ENCODE measurements around the gene CAPG.

The CAPG gene

DNA sequence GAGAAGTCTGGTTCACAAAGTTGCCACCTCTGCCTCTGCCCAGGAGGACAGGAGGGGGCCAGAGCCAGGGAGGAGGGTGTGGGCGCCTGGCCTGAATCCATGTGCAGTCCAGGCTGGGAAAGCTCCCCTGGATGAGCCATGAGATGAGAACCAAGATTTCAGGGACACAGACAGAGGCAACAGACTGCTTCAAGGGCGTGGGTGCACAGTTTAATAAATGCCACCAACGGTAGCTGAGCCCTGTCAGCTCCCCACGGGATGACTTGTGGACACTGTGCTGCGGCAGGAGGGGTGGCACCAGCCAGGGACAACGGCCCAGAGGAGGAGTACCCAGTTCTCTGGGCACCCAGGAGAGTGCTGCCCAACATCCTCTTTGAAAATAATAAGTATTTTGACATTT lies 15.2 kb downstream of the CAPG start:
- DNase-seq (ENCODE audit: low spot score): peak; percentile 53
- TF ChIP-seq, protein P1, sequence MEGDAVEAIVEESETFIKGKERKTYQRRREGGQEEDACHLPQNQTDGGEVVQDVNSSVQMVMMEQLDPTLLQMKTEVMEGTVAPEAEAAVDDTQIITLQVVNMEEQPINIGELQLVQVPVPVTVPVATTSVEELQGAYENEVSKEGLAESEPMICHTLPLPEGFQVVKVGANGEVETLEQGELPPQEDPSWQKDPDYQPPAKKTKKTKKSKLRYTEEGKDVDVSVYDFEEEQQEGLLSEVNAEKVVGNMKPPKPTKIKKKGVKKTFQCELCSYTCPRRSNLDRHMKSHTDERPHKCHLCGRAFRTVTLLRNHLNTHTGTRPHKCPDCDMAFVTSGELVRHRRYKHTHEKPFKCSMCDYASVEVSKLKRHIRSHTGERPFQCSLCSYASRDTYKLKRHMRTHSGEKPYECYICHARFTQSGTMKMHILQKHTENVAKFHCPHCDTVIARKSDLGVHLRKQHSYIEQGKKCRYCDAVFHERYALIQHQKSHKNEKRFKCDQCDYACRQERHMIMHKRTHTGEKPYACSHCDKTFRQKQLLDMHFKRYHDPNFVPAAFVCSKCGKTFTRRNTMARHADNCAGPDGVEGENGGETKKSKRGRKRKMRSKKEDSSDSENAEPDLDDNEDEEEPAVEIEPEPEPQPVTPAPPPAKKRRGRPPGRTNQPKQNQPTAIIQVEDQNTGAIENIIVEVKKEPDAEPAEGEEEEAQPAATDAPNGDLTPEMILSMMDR (IDR thresholded peaks at IDR 0.05): no peak

DNA sequence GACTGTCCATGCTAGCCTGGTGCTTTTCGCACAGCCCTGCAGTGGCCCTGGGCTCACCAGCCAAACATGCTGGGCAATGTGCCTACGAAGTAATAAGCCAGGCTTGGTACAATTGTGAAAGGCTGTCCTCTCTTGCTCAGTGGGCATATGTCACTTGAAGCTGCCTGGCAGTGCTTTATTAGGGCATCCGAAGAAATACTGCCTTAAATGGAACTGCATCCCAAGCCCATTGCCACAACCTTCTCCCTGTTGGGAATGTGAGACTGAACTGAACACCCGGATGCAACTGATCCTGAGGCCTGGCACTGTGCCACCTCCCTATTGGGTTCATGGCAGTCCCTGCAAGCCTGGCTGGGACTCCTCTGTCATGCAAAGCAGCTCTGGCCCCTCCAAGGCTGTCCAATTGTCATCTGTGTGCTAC lies 15.9 kb downstream of the CAPG start:
- TF ChIP-seq, protein P1 (IDR thresholded peaks at IDR 0.05): no peak
- Histone ChIP-seq H3K27ac (peak overlapping the region; percentile 45 to 86), H3K4me3 (no peak overlapping the region)
- peak; percentile 76 for DNase-seq (ENCODE audit: low spot score)

More for the DNA sequence above, 15.2 kb downstream of the CAPG start:
- Histone ChIP-seq H3K27ac (peak overlapping the region; percentile 45 to 86), H3K4me3 (no peak overlapping the region)

DNA sequence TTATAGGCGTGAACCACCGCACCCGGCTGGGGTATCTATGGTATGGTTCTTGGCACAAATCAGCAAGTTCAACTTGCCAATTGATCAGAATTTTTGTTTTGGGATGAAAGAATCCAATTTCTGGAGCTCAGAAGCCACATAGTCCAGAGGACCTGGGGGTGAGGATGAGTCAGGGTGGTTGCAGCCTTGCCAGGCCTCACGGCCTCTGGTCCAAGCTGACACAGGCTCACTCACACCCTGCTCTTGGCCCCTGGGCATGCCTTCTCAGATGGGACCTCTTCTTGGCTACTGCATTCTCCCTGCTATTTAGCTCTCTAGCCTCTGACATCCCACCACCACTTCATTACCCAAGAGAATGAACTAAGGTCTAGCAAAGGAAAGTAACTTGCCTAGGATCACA lies 16.3 kb downstream of the CAPG start:
- Histone ChIP-seq H3K4me3 (no peak overlapping the region), H3K27ac (peak overlapping the region; percentile 45 to 86)
- DNase-seq (ENCODE audit: low spot score): peak; percentile 54
- TF ChIP-seq, protein P1 (IDR thresholded peaks at IDR 0.05): no peak

DNA sequence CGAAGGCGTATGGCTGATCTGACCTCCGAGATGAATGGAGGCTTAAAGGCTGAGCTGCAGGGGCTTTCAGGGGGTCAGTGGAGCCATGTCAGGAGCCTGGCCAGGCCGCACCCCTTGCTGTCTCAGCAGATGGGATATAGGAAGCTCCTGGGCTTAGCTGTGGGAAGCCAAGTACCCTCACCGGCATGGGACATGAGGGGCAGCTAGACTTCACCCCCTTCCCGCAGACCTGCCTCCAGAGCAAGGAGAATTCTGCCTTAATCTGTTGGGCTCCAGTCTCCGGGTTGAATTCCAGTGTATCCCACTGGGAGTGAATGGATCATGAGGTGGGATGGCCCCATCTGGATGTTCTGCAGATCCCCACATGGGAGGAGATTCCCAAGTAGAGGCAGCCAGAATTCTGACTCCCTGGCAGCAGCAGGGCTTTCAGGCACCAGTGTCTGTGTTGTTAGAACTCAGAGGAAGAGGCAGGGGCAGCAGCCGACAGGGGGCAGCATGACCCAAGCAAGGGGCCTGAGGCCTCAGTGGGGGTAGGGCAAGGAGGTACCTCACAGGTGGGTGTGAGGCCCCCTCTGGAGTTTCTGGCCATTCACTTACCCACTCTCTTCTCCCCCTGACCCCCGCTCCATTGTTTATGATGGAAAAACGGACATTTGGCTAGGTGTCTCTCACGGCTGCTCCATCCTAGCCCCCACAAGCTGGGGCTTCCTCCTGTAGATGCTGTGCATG lies 19.1 kb downstream of the CAPG start:
- no peak overlapping the region for H3K4me3 ChIP-seq
- DNase-seq (ENCODE audit: low spot score): peak; percentile 67
- no peak overlapping the region for H3K27ac ChIP-seq
- TF ChIP-seq, protein P1 (IDR thresholded peaks at IDR 0.05): peak; percentile 24

DNA sequence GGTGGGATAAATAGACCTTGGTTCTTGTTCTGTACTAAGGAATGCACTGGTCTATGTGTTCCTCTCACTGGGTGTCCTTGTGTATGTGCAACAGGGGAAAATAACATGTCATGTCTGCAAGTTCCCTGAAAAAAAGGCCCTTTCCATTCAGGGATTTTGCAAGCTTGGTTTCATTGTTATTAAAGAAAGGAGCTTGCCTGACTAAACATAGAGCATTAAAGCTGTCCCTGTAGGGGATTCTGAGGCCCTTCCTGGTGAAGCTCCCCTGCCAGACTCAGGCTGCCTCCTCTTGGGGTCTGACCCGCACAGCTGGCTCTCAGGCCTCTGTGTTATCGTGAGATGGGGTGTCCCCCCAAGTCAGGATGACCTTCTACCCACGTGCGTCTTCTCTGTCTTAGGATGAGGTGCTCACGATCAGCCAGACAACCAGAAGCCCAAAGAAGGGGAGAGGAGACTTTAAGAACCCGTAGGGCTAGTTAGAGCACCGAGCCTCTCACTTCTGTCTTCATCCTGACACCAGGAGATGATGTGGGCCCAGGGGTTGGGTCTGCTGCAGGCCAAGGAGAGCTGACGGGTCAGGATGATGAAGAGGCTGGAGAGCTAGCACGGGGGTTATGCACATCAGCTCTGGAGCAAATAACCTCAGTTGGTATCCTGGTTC lies 21.2 kb downstream of the CAPG start:
- TF ChIP-seq, protein P1 (IDR thresholded peaks at IDR 0.05): no peak
- Histone ChIP-seq H3K4me3 (no peak overlapping the region), H3K27ac (no peak overlapping the region)
- DNase-seq (ENCODE audit: low spot score): peak; percentile 56

DNA sequence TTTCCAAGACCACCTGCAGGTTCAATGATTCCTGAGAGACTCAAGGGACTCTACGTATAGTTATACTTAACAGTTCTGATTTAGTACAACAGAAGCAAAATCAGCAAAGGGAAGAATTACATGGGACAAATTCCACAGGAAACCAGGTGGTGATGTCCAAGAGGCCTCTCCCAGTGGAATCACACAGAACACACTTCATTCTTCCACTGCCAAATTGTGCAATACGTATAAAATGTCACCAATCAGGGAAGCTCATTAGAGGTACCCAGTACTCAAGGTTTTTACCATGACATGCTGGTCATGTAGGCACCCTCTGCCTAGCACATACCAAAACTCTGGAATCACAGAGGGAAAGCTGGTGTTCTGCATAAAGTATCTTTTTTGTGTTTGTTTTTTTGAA lies 22.4 kb downstream of the CAPG start:
- Histone ChIP-seq H3K27ac (no peak overlapping the region), H3K4me3 (no peak overlapping the region)
- DNase-seq (ENCODE audit: low spot score): no peak
- TF ChIP-seq, protein P1 (IDR thresholded peaks at IDR 0.05): no peak

DNA sequence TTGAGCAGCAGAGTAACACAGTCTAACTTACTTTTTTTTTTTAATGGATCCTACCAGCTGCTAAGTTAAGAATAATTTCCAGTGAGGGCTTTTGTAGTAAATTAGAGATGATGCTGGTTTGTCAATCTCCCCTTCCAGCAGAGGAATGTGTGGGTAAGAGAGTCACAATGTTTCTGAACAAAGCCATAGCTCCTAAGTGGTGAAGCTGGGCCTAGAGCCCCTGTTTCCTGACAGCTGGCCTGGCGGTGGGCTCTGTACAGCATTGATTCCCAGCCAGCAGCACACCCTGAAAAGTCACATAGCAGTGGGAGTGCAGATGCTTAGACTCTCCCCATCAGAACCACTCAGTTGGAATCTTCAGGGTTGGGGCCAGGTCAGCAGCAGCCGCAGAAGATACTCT lies 24.4 kb downstream of the CAPG start:
- Histone ChIP-seq H3K27ac (no peak overlapping the region), H3K4me3 (no peak overlapping the region)
- TF ChIP-seq, protein P1 (IDR thresholded peaks at IDR 0.05): no peak
- no peak for DNase-seq (ENCODE audit: low spot score)
